NCI-H524 treated with DMSO at 0.1 percent for 48 hours (cell line): ENCODE measurements around the gene ZNF148.

Experiments used
- DNase-seq: peaks from one replicate; lab custom pipeline; 2025; lab: John Stamatoyannopoulos, UW

ZNF148 gene

DNA sequence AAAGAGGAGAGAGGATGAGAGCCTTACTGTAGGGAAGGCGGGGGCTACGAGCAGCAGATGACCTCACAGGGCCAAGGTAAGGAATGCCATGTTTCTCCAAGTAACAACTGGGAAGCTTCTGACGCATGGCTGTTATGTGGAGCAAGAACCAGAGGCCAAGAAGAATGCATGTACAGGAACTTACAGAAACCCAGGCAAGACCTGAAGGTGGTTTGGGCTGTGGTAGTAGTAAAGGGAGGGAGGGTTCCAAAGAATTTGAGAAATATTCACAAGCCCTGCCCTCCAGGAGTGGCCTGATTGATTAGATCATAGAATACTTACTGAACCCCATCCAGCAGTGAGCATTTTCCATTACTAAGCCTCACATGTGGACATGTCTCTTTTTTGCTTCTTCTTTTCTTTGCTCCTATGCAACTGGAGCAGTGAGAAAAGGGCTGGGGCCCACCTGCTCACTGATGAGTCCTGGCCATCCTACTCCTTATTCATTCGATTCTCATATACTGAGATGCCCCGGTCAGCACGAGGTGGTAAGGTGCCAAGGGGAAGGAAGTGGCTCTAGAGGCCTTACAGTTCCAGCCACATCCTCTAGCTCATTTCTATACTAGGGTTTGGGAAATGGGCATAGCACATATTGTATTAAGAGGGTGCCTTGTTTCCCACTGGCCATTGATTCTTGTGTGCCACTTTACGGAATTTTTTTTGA lies 154.2 kb downstream of the ZNF148 start:
- DNase-seq, result no peak

DNA sequence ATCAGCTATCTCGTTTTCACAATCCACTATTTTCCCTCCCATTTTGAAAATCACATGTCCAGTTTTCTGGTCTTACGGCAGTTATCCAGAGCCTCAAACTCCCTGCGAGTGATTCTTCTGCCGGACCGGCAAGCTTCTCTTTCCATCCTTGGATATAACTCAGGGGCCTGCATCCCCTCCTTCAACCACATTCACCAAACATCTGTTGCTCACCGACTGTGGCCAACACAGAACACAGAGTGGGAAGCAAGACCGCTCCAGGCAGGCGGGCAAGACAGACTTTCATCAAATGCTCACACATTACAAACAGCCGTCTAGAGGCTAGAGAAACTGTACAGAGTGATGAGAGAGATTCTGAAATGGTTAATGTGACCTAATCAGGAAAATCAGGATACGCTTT lies 154.9 kb downstream of the ZNF148 start:
- no peak for DNase-seq

DNA sequence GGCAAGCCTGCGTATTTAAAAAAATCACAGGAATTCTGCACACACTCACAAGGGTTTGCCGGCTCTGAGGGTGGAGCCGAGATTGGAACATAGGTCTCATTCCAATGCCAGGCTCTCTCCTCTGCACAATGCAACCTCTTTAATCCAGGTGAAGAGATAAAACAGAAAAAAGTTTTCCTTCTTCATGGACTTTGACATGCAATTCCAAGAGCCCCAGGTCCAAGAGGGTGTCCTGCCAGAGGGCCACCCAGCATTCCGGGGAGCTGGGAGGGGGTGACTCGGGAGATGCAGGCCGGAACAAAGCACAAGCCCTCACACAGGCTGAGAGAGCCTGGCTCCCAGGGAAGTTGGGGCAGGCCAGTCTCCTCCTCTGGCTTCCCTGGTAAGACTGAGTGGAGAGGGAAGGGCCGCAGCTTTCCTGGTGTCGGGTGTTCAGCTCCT lies 155.8 kb downstream of the ZNF148 start:
- DNase-seq, result no peak

DNA sequence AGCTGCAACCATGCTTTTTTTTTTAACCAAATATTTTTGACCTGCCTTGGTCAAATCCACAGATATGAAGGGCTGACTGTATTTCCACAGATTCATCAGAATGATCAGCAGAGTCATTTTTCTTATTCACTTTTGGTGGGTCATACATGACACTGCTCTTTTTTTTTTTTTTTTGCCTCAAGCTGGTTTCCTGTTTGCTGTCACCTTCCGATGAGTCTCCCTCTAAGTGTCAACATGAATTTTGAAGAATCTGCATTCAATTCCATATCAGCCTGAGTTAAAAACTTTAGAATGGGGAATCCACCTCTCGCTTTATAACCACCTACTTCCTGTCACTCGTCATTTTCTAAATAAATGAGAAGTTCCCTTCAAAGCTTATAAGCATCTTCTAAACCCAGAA lies 160.4 kb downstream of the ZNF148 start:
- no peak for DNase-seq

DNA sequence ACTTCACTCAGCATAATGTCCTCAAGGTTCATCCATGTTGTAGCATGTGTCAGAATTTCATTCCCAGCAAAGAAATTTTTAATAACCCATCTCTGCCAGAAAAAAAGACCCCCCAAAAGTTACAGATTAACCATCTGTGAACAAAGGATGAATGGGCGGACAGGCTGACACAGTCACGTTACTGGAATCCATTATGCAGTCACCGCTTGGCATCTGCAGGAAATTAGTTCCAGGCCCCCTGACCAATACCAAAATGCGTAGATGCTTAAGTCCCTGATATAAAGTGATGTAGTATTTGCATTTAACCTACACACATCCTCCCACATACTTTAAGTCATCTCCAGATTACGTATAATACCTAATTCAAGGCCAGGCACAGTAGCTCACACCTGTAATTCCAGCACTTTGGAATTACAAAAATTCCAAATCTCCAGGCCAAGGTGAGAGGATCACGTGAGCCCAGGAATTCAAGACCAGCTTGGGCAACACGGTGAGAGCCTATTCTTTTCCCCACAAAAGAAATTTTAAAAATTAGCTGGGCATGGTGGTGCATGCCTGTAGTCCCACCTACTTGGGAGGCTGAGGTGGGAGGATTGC lies 161.1 kb downstream of the ZNF148 start:
- DNase-seq, result no peak

DNA sequence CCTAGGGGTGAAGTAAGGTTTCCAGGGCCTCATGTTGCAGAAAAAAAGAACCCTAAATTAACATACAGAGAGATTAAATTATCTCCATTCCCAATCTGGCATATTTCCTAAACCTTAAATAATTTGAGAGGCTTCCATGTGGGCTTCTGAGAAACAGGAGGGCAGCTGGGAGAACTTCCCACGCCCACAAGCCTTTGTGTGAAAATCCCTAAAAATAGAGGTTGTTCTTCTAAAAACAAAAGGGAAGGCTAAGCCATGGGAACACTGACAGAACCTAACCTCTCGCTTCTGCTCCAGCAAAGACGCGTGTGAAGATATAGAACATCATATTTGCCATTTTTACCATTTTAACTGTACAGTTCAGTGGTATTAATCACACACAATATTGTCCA lies 161.8 kb downstream of the ZNF148 start:
- DNase-seq, result no peak

DNA sequence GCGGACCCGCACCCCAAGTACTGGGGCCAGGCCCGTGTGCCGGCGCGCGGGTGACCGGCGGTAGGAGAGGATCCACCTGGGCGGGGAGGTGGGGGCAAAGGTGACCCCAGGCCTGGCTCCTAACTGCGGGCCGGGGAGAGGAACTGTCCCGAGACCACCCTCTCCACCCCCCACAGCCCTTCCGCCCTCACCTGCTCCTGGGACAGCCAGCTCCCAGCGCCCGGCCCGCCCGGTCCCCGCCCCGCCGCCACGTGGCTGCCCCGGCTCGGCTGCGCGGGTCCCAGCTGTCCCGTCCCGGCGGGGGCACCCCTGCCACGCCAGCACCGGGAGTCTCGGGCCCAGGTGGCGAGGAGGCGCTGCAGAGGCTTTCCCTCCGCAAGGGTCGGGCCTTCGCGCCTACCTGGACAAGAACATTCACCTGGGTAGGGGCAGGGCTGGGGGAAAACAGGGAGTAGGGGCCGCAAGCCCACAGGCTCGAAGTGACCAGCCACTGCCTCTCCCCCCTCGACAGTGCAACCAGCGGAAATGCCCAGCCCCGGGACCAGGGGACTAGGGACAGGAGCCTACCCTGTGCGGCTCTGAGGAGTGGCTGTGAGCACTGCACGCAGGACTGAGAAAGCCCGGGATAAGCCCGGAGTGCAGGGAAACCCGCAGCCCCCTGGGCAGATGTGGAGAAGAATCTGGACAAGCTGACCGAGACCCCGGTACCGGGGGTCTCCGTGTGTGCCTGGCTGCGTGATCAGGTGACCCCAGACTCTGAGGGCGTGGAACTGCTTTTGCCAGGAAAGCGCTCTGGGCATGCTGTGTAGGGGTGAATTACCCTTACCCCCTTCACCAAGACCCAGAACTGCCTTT lies 162.4 kb downstream of the ZNF148 start, which contains the start of gene SLC12A8:
SLC12A8 (minus strand) TSS at position 240 of the 855 bp plus-strand sequence. CDS start 1,399 bp downstream, outside the sequence.
- DNase-seq, result no peak

DNA sequence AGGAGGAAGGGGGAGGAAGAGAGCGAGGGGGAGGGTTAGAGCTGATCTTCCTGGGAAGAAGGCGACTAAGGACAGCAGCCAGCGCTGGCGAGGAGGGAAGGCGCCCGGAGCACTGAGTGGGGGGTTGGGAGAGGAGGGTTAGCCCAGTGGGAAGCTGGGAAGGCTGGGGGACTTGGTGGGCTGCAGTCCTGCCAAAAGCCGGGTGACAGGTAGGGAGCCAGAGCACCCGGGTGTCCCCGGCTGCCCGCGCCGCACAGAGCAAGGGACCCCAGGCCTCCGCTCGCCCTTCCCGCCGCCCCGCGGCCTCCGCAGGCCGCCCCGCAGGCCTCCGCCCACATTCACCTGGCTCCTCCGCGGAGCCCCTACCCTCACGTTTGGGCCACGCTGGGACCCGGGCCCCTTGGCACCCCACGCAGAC lies 163.0 kb downstream of the ZNF148 start:
- no peak for DNase-seq

DNA sequence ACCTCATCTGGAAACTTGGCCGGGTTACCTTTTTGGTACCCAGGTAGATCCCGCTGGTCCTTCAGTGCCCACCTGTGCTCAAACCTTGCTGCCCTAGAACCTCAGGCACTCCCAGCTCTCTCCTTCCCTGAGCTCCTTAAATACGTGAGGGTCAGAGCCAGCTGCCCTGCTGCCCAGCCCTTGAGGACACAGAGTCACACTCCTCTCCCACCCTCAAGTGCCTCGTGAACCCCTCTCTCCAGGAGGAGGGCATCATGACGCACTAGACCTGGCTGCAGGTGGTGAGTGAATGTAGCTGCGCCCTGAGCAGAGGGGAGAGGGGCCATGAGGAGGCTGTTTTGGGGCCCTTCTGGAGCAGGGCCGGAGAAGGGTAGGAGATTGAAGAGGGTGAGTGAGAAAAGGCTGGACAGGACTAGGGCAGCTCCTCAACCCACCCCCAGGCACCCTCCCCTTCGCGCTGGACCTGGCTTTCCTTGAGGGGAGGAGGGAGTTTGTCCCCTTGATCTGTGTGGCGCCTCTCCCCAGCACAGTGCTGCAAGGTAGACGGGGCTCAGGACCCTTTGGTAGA lies 163.5 kb downstream of the ZNF148 start:
- no peak for DNase-seq

DNA sequence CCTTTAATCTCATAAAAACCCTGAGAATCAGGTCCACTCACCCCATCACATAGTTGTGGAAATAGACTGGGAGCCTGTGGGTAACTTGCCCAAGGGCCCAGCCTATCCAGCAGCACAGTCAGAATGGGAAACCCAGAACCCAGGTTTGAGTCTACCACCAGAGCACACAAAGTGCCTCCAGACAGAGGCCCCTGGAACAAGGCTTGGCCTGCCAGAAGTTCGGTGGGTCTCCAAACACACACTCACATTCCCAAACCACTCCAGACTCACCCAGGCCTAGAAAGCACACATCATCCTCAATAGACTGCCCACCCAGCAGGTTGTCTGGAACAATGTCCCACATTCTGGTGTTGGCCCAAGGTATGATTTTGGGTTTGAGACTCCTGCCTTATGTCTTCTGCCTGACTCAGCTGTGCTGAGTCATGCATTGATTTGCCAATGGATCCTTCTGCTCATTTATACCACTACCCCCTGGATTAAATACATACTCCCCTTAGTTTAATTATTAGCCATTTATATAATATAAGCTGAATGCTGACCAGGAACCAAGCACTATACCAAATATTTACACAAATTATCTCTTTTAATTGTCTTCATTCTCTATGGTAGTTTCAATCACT lies 167.1 kb downstream of the ZNF148 start:
- DNase-seq, result no peak

DNA sequence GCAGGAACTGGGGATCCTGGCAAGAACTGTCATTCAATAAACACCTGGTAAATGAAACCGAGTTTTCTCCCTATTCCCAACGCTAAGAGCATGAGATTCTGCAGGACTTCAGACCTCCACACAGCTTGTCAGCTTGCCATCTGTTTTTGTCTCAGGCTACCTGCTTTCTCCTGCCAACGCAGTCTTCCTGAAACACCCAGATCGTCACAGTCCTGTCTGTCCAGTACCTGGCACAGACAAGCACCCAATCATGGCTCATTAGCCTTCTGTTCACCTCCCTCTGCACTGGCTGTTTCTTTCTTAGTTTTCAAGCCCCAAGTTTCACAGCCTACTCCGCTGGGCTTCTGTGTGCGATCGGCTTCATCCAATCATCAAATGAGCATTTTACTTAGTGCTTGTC lies 167.6 kb downstream of the ZNF148 start:
- peak; percentile 29 for DNase-seq

DNA sequence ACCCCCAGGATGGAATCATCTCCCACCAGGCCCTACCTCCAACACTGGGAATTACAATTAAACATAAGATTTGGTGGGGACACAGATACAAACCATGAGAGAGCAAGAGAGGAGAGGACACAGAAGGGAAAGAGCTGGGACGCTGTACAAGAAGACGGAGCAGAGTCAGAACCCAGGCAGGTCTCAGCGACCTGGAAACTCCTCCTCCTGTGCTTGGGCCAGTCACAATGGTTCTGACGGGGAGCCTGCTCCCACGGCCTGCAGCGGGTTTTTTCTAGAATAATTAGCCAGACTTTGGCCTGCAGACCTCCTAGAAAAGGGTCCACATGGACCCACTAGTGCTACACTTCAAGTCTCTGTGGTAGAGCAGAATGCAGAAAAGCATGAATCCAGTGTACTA lies 168.2 kb downstream of the ZNF148 start:
- no peak for DNase-seq

DNA sequence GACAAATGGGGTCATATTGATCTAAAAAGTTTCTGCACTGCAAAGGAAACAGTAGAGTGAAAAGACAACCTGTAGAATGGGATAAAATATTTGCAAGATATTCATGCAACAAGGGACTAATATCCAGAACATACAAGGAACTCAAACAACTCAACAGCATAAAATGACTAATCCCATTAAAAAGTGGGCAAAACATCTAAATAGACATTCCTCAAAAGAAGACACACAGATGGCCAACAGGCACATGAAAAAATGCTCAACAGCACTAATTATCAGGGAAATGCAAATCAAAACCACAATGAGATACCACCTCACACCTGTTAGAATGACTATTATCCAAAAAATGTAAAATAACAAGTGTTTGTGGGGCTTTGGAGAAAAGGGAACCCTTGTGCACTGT lies 171.4 kb downstream of the ZNF148 start:
- DNase-seq, result no peak

DNA sequence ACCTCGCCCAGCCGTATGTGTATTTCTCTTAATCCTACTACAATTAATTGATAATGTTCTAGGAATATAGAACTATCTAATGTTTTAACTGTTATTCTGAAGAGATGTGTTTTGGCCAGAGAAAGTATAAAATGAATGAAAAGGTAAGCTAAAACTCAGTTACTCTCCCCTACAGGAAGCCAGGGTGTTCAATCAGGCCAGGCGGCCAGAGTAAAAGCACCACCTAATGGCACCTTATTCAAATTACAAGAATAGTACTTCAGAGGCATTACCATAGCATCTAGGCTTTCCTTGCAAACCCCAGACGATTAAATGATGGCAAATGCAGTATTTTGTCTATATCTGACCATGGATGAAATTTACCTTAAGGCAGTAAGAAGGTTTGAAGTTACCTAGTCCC lies 172.9 kb downstream of the ZNF148 start:
- DNase-seq, result no peak

DNA sequence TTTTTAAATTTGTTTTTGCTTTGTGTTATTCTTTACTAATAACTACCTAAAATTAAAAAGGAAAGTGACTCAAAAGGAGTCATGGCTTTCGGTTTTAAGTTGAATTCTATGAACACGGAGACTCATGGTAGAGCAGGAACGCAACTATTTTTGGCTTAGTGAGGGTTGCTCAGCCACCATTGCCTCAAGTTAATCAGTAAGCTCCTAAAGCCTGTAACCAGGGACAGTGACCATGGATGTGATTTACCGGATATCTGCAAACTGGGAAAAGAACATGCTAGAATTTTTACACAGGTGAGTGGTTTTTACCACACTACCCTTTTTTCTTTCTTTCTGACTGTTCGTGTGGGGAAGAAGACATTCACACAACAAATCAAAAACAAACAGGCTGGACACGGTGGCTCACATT lies 174.4 kb downstream of the ZNF148 start:
- DNase-seq, result no peak

DNA sequence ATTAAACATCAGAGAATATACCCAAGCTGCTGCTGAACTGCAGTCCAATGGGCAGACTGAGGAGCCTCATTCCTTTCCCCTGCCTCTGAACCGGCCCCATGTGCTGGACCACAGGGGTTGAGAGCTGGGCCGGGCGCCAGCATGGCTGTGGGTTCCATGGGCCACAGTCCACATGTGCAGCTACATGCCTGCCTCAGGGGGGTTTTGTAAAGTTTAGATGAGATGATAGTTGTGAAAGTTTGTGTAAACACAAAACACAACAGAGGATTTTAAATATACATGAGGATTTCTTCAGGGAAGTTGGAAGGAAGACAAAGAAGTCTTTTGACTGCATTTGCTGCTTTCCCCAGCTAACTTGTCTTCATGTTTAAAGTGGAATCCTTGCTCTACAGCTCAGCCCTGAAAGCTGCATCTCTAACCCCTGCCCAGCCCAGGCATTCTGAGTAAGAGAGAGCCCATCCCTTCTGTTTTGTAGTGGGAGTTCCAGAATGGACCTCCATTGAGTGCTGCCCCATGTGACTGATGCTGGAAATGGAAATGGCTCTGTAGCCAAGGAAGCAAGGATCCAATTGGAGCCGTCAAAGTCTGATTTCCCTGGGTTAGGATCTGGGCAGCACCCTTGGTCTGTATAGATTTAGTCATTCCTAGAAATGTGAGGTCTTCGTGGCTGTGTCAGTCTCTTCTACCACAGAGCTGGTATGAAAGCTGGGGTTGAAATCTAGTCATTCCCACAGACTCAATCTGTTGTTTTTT lies 180.1 kb downstream of the ZNF148 start:
- no peak for DNase-seq

DNA sequence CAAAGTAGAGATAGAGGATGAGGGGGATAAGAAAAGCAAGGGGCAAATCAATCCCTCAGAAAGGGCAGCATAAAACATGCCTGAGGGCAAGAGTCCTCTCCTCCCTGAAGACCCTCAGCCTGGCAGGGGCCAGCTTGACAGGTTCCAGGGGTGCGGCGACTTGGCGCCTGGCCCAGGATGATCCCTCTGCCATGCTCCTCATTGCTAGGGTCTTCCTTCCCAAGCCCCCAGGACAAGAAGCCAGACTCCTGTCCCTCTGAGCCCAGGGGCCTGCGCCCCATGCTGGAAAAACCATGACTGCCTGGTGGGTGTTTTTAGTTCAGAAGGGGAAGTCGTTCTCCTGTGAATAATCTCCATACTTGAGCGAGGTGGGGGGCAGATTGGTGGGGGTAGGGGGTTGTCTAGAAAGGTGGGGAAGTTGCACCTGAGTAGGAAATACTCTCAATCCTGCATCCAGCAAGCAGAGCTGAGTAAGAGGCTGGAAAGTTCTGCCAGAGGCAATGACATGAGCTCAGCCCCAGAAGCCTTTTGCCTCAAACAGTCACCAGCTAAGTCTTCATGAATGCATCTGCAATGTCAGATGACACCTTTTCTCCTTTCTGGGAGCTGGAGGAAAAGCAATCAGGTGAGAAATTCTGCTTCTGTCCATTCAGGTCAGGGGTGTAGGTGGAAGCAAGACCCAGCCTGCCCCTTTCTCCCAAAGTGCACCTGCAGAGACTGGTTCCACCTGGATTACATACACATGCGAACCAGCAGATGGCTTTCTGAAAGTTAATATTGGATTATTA lies 180.9 kb downstream of the ZNF148 start:
- no peak for DNase-seq

DNA sequence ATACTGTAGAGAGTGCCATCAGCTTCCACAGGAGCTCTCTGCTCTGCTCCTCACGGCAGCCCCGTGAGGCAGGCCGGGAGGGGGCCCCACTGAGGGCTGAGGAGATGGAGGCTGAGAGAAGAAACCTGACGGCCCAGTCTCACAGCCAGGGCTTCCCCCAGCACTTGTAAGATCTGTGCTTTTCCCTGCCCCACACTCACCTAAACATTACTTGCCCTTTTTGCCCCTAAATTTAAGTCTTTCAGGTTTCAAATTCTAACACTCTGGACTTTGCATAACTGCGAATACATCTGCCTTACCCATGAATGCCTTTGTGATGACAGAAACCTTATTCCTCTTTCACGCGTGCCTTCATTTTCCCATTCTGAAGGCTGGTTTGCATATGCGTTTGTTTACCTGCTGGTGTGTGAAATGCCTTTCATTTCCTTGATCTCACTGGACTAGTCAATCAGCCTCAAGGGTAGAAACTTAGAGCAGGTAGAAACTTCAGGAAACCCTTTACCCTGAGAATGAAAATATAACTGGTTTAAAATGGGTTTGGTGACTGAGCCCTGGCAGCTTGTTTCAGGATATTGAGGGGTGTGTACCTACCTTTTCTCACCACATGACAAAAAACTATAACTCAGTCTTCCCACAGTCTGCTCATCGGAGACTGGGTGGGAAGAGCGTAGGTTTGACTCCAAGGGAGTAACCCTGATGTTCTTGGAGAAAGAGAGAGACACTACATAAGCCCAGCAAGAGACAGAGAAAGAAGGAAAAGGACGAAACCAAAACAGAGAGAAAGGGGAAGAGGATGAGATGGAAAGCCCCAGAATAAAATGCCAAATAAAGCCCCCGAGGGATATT lies 182.7 kb downstream of the ZNF148 start:
- DNase-seq, result no peak

DNA sequence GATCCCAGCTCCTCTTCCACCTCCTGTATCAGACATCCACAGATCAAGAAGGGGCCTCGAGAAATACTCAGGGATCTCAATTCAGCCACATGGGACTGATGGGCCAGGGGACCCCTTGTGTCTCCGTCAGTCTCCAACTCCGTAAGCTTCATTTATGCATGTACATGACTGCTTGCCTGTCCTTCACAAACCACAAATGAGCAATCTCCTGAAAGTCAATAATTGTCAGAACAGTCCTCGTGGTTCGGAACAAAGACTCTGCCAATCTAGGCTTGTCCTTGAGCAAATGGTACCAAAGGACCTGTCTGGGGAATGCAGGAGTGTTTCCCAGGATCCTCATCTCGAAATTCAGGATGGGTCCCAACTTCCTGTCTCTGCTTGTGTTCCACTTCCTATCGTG lies 183.4 kb downstream of the ZNF148 start:
- DNase-seq, result no peak

DNA sequence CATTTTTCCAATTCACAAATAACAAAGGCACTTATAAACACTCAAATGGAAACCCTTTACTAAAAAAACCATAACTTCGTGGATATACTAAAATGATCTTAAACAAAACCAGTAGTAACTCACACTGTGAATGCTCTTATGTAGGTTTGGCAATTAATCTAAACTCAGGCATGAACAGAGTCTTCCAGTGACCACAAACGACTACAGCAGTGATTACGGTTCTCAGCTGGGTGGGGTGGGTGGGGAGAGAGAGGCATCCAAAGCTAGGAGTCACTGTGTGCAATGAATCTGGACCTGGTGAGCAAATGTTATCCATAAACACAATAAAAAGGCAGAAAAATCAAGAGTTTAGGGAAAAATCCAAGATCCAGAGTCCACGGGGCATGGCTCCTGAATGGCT lies 183.9 kb downstream of the ZNF148 start:
- no peak for DNase-seq
